GM23338 (cell line): Measurements from ENCODE around the gene RTN4RL2. TPM values are rescaled to one million over a fixed set of nuclear protein-coding genes. Genes with fewer than 3 reads are reported as not detected.
A peak's percentile ranks its signal among the peaks of the same experiment; 100 is the strongest.

Source experiments
- ATAC-seq: fragments of 200-7000 bp; cut with Tn5 transposase; 3 replicates; pipeline ENCODE4 v1.9.1; 2020
- DNase-seq: peaks from one replicate; pipeline ENCODE4 v3.0.0-alpha.2; 2015; ENCODE audit warnings: low spot score
- H2AFZ ChIP-seq: fragments of 200-600 bp; sonication (generic); 2 replicates; pipeline ENCODE4 v1.8.0; 2016; ENCODE audit warnings: antibody characterized with exemption, mild to moderate bottlenecking, moderate library complexity
- H3F3A ChIP-seq: fragments of 200-600 bp; sonication (generic); replicated peaks from 2 replicates; pipeline ENCODE4 v1.8.0; 2017; ENCODE audit warnings: antibody characterized with exemption, mixed run types, low read depth
- H3K27ac ChIP-seq: fragments of 200-600 bp; sonication (generic); 2 replicates; pipeline ENCODE4 v1.6.1; 2016; ENCODE audit warnings: low read depth
- H3K27me3 ChIP-seq: fragments of 200-600 bp; sonication (generic); 2 replicates; pipeline ENCODE4 v1.8.0; 2016; ENCODE audit warnings: mild to moderate bottlenecking, mixed run types, moderate library complexity; ENCODE audit not compliant: insufficient read depth
- H3K36me3 ChIP-seq: fragments of 200-600 bp; sonication (generic); 2 replicates; pipeline ENCODE4 v1.8.0; 2016; ENCODE audit warnings: mild to moderate bottlenecking; ENCODE audit not compliant: insufficient read depth
- H3K4me1 ChIP-seq: fragments of 200-600 bp; sonication (generic); 2 replicates; pipeline ENCODE4 v1.8.0; 2016; ENCODE audit warnings: mild to moderate bottlenecking, moderate library complexity; ENCODE audit not compliant: insufficient read depth
- H3K4me2 ChIP-seq: fragments of 200-600 bp; sonication (generic); 2 replicates; pipeline ENCODE4 v1.7.1; 2017; ENCODE audit warnings: mixed run types
- H3K4me3 ChIP-seq: fragments of 200-600 bp; sonication (generic); 2 replicates; pipeline ENCODE4 v1.6.1; 2016; ENCODE audit warnings: mixed run types
- H3K79me2 ChIP-seq: fragments of 200-600 bp; sonication (generic); replicated peaks from 2 replicates; pipeline ENCODE4 v1.8.0; 2017; ENCODE audit warnings: mild to moderate bottlenecking; ENCODE audit not compliant: insufficient read depth
- H3K9me2 ChIP-seq: fragments of 200-600 bp; sonication (generic); 2 replicates; pipeline ENCODE4 v1.8.0; 2017; ENCODE audit not compliant: insufficient read depth
- H4K20me1 ChIP-seq: fragments of 200-600 bp; sonication (generic); replicated peaks from 2 replicates; pipeline ENCODE4 v1.8.0; 2017; ENCODE audit warnings: mild to moderate bottlenecking; ENCODE audit not compliant: insufficient read depth
- H3K27ac Mint-ChIP-seq: 2 replicates; pipeline ENCODE4 v1.8.0; 2020; ENCODE audit warnings: inconsistent platforms, mild to moderate bottlenecking, moderate library complexity, mixed read lengths
- H3K27me3 Mint-ChIP-seq: 3 replicates; pipeline ENCODE4 v1.8.0; 2022; ENCODE audit warnings: low read depth, mild to moderate bottlenecking, moderate library complexity, mixed read lengths, inconsistent platforms; ENCODE audit not compliant: insufficient read depth, poor library complexity
- H3K36me3 Mint-ChIP-seq: 3 replicates; pipeline ENCODE4 v1.8.0; 2021; ENCODE audit warnings: low read depth, mild to moderate bottlenecking, inconsistent platforms, moderate library complexity, mixed read lengths
- H3K4me1 Mint-ChIP-seq: 3 replicates; pipeline ENCODE4 v1.8.0; 2020; ENCODE audit warnings: mild to moderate bottlenecking, inconsistent platforms, mixed read lengths
- H3K4me3 Mint-ChIP-seq: 3 replicates; pipeline ENCODE4 v1.8.0; 2021; ENCODE audit warnings: moderate library complexity, mild to moderate bottlenecking, inconsistent platforms, mixed read lengths
- H3K9me3 Mint-ChIP-seq: 3 replicates; pipeline ENCODE4 v1.8.0; 2020; ENCODE audit warnings: moderate library complexity, mild to moderate bottlenecking, inconsistent platforms, mixed read lengths
- CREB1 ChIP-seq: fragments of 250-450 bp; sonication (Bioruptor Pico); IDR thresholded peaks from 2 replicates; pipeline ENCODE4 v1.5.0; 2020; ENCODE audit warnings: low read depth, mild to moderate bottlenecking, moderate library complexity
- EZH2 ChIP-seq: fragments of 200-600 bp; sonication (generic); IDR thresholded peaks from one replicate; pipeline ENCODE4 v1.8.0; 2017; ENCODE audit warnings: antibody characterized with exemption, mild to moderate bottlenecking, low read depth; ENCODE audit not compliant: unreplicated experiment
- EZH2phosphoT487 ChIP-seq: fragments of 200-600 bp; sonication (generic); IDR thresholded peaks from one replicate; pipeline ENCODE4 v1.8.1; 2018; ENCODE audit warnings: antibody characterized with exemption; ENCODE audit not compliant: unreplicated experiment
- JUNB ChIP-seq: IDR thresholded peaks from one replicate; pipeline ENCODE4 v1.6.1; 2016; ENCODE audit warnings: antibody characterized with exemption; ENCODE audit not compliant: unreplicated experiment
- NANOG ChIP-seq: IDR thresholded peaks from 2 replicates; pipeline ENCODE4 v1.6.1; 2016; ENCODE audit warnings: antibody characterized with exemption, borderline replicate concordance
- POLR2AphosphoS5 ChIP-seq: IDR thresholded peaks from 2 replicates; pipeline ENCODE4 v1.6.1; 2016; ENCODE audit warnings: antibody characterized with exemption, low read depth
- STAT1 ChIP-seq: IDR thresholded peaks from one replicate; pipeline ENCODE4 v1.6.1; 2016; ENCODE audit warnings: antibody characterized with exemption; ENCODE audit not compliant: unreplicated experiment
- ZNF114 ChIP-seq: fragments of 250-450 bp; sonication (Bioruptor Pico); IDR thresholded peaks from 2 replicates; pipeline ENCODE4 v1.5.0; 2020; ENCODE audit warnings: mild to moderate bottlenecking, moderate library complexity
- ZNF331 ChIP-seq: fragments of 250-450 bp; sonication (Bioruptor Pico); IDR thresholded peaks from 2 replicates; pipeline ENCODE4 v1.5.0; 2020; ENCODE audit warnings: low read depth, mild to moderate bottlenecking, moderate library complexity
- polyA plus RNA-seq: library from polyadenylated mRNA; unstranded; fragments of >200 nt; fragmentation: Nextera tagmentation; extraction: Ambion mirVana; gene quantifications from 2 replicates; pipeline ENCODE4 v1.2.1, GENCODE V29; 2016
- total RNA-seq: library from RNA; depleted of rRNA; stranded (reverse); fragments of >200 nt; shearing (Covaris generic); gene quantifications from 2 replicates; pipeline ENCODE4 v1.2.3, GENCODE V29; 2014
- TF ChIP-seq, protein P1 (sequence below): IDR thresholded peaks from one replicate; pipeline ENCODE4 v1.6.1; 2018; ENCODE audit warnings: antibody characterized with exemption; ENCODE audit not compliant: unreplicated experiment
- TF ChIP-seq, protein P2 (sequence below): IDR thresholded peaks from 2 replicates; pipeline ENCODE4 v1.6.1; 2016; ENCODE audit warnings: antibody characterized with exemption

The RTN4RL2 gene
- total and polyA plus RNA-seq, 2 experiments from 2014 or later, result 13.9 to 15.9 TPM

DNA sequence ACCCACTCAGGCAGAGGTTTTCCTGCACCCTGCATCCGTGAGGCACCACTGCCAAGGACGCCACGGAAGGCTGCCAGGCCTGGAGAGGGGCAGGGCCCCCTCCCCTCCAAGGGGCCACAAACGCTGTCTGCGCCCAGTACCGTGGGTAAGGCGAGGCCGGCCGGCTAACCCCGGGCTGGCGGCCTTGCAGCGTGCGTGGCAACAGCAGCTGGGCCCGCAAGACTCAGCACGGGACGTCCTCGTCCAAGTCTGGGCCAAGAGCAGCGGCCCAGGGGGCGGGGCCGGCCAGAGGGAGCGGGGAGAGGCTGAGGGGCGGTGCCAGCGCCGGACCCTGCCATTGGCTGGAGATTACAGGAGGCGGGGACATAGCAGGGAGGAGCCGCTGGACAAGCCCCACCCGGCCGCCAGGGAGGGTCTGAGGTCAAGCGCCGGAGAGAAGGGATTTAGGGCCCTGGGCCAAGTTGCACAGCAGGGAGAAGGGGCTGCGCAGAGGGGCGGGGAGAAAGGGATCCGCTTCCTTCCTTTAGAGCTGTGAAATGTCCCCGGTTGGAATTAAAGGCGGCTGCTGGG is 39.2 kb downstream of the RTN4RL2 start:
- ATAC-seq, result peak; percentile 96

DNA sequence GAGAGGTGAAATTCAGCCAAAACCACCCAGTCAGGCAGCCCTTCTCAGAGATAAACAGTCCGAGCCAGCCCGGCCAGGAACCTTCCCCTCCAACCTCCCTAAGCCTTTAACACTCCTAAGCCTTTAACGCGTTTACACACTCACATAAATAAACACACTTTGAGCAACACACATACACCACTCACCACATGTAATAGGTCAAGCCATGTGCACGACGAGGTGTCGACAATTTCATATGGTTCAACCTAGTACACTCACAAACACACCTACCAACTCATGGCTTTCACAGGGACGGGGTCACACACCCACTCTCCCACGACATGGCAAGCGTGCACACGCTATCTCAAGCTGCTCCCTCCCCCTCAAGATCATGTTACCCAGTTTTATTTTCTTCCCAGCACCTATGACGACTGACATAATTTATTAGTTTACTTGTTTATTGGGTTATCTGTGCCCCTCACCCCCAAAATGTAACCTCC is 39.7 kb downstream of the RTN4RL2 start:
- Histone ChIP-seq H3K27me3 (no peaks in the 10 kb centered on the region), H3K4me1 (peaks cover 31% of the 10 kb centered on the region), H4K20me1 (peaks cover 9% of the 10 kb centered on the region), H3K27ac (peak overlapping the region; percentile 83), H3K36me3 (peaks cover 5% of the 10 kb centered on the region; the same call in 1 of the 2 replicates), H3K9me2 (no peaks in the 10 kb centered on the region), H3F3A (peaks cover 14% of the 10 kb centered on the region), H3K4me2 (peak overlapping the region; percentile 87), H3K79me2 (peaks cover 19% of the 10 kb centered on the region; the same call in 1 of the 2 replicates), H3K4me3 (peak overlapping the region; percentile 42), H2AFZ (no peak overlapping the region)
- Mint-ChIP-seq H3K4me1 (peaks cover 58% of the 10 kb centered on the region), H3K9me3 (no peaks in the 10 kb centered on the region), H3K27ac (peak overlapping the region; percentile 85), H3K36me3 (peaks cover 66% of the 10 kb centered on the region), H3K27me3 (peaks cover 16% of the 10 kb centered on the region), H3K4me3 (peak overlapping the region; percentile 61)
- ATAC-seq (no peak), DNase-seq (no peak)
- TF ChIP-seq EZH2phosphoT487 (no peak), NANOG (no peak), EZH2 (no peak), STAT1 (no peak), ZNF114 (CRISPR knock-in tag) (no peak), JUNB (no peak), POLR2AphosphoS5 (no peak), CREB1 (CRISPR knock-in tag) (no peak), ZNF331 (no peak)
- TF ChIP-seq, protein P1, sequence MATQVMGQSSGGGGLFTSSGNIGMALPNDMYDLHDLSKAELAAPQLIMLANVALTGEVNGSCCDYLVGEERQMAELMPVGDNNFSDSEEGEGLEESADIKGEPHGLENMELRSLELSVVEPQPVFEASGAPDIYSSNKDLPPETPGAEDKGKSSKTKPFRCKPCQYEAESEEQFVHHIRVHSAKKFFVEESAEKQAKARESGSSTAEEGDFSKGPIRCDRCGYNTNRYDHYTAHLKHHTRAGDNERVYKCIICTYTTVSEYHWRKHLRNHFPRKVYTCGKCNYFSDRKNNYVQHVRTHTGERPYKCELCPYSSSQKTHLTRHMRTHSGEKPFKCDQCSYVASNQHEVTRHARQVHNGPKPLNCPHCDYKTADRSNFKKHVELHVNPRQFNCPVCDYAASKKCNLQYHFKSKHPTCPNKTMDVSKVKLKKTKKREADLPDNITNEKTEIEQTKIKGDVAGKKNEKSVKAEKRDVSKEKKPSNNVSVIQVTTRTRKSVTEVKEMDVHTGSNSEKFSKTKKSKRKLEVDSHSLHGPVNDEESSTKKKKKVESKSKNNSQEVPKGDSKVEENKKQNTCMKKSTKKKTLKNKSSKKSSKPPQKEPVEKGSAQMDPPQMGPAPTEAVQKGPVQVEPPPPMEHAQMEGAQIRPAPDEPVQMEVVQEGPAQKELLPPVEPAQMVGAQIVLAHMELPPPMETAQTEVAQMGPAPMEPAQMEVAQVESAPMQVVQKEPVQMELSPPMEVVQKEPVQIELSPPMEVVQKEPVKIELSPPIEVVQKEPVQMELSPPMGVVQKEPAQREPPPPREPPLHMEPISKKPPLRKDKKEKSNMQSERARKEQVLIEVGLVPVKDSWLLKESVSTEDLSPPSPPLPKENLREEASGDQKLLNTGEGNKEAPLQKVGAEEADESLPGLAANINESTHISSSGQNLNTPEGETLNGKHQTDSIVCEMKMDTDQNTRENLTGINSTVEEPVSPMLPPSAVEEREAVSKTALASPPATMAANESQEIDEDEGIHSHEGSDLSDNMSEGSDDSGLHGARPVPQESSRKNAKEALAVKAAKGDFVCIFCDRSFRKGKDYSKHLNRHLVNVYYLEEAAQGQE, result no peak
- TF ChIP-seq, protein P2, sequence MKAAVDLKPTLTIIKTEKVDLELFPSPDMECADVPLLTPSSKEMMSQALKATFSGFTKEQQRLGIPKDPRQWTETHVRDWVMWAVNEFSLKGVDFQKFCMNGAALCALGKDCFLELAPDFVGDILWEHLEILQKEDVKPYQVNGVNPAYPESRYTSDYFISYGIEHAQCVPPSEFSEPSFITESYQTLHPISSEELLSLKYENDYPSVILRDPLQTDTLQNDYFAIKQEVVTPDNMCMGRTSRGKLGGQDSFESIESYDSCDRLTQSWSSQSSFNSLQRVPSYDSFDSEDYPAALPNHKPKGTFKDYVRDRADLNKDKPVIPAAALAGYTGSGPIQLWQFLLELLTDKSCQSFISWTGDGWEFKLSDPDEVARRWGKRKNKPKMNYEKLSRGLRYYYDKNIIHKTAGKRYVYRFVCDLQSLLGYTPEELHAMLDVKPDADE, result no peak

More for the DNA sequence above, 39.2 kb downstream of the RTN4RL2 start:
- TF ChIP-seq POLR2AphosphoS5, result peak; percentile 74
- TF ChIP-seq EZH2phosphoT487, result no peak
- H3K9me2 ChIP-seq, result no peaks in the 10 kb centered on the region
- H3K36me3 ChIP-seq, result peaks cover 5% of the 10 kb centered on the region; the same call in 1 of the 2 replicates
- Mint-ChIP-seq H3K27me3 (peaks cover 16% of the 10 kb centered on the region), H3K4me1 (peaks cover 60% of the 10 kb centered on the region), H3K4me3 (peak overlapping the region; percentile 61), H3K36me3 (peaks cover 64% of the 10 kb centered on the region), H3K9me3 (no peaks in the 10 kb centered on the region), H3K27ac (peak overlapping the region; percentile 85)
- H3F3A ChIP-seq, result peaks cover 13% of the 10 kb centered on the region
- H4K20me1 ChIP-seq, result peaks cover 5% of the 10 kb centered on the region
- no peaks in the 10 kb centered on the region for H3K27me3 ChIP-seq
- H3K4me3 ChIP-seq, result peak overlapping the region; percentile 53
- DNase-seq, result peak; percentile 99
- H3K4me1 ChIP-seq, result peaks cover 31% of the 10 kb centered on the region
- peak overlapping the region; percentile 87 for H3K4me2 ChIP-seq
- H2AFZ ChIP-seq, result no peak overlapping the region
- H3K27ac ChIP-seq, result peak overlapping the region; percentile 83
- peaks cover 14% of the 10 kb centered on the region; the same call in 1 of the 2 replicates for H3K79me2 ChIP-seq
